NCI-H1417 treated with DMSO at 0.1 percent for 48 hours (cell line): ENCODE results near the gene PTPRB.
A peak's percentile ranks its signal among the peaks of the same experiment; 100 is the strongest.

ENCODE experiments used
- DNase-seq: peaks from one replicate; lab custom pipeline; 2025; lab: John Stamatoyannopoulos, UW

The PTPRB gene

GRCh38 chr12:70592664-70593063 lies 44.6 kb downstream of the PTPRB start:
- DNase-seq, result no peak

GRCh38 chr12:70590549-70591226 lies 46.5 kb downstream of the PTPRB start:
- DNase-seq, result no peak

DNA sequence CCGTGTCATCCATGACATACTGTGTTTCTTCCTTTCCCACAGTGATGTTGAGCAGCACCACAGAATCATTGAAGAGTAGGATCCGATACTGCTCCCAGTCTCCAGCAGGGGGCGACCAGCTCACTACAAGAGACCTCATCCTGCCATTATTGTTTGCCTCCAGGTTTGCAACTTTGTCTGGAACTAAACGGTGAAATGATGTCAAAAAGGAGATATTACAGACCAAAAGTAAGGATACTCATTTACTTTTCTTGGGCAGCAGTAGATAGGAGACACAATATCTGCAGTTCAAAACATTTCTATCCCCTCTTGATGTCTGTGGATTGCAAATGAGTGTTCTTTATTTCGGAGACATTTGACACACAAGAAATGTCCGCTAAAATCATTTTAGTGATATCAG lies 47.2 kb downstream of the PTPRB start:
- peak; percentile 36 for DNase-seq

DNA sequence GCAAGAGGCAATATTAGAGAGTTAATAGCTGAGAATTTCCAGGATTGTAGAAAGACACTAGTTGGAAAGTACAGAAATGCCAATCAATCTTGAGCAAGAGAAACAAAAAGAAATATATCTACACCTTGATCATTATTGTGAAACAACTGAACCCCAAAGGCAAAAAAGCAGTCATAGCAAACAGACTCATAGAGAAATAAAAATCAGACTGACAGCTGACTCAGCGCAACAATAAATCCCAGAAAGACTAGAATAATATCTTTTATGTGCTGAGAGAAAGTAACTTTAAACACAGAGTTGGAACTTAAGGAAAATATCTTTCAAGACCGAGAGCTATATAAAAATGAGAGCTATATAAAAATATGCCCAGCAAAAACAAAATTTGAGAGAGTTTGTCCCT lies 52.9 kb downstream of the PTPRB start:
- DNase-seq, result no peak

GRCh38 chr12:70583251-70583650 lies 54.0 kb downstream of the PTPRB start:
- no peak for DNase-seq

DNA sequence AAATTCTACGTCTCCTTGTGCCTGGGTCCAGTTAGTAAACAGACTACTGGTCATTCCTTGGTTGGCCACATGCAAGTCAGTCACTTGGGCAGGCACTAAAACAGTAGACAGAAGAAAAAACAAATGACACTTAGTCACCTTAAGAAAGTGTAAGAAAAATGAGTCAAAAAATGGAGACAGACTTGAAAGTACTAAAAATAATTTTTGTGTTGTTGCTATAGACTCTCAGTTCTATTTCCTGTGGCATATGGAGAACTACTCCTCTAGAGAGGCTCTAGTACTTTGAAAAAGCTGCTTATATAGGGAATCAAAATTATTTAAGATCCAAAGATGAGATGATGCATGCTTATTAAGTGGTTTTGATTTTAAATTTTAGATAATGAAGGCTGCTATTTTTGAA lies 56.0 kb downstream of the PTPRB start:
- DNase-seq, result no peak

- no peak for DNase-seq
Observed at GRCh38 chr12:70577283-70577634, 60.0 kb downstream of the PTPRB start.

DNA sequence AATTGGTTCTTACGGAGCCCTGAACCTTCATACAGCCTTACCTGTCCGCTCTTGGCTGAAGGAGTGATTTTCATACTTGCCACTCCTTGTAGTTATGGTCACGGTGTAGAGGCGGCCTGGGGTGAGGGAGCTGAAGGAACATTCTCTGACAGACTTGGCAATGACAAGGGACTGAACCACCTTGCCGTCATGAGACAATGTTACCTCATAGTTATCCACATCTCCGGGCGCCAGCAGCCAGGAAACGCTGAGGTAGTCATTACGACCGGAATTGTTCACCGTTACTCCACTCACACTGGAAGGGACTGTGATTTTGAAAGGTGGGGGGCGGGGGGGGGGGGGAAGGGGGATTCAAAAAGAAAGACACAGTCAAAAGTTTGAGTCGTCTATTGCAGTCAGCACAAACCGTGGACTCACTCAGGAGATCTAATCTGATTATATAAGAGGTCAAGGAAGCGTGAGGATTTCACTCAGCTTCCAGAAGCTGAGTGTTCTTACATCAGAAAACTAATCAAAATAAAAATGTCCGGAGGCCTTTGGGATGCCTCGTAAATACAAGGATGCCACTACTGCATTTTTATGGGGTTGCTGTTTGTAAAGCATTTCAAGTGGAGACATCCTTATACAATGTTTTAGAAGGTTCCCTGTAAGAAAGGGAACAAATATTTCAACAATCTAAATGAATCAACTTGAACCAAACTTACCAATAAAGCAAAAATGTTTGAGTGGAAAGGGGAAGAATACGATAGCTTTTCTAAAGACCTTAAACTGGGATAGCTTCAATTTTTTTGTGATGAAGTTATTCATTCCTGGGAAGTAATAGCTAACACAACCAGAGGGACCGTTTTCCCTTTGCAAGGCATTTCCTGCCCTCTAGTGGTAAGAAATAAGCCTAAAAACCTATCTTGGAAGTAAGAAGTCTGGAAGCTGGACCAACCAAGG lies 60.6 kb downstream of the PTPRB start:
- DNase-seq, result peak; percentile 33

DNA sequence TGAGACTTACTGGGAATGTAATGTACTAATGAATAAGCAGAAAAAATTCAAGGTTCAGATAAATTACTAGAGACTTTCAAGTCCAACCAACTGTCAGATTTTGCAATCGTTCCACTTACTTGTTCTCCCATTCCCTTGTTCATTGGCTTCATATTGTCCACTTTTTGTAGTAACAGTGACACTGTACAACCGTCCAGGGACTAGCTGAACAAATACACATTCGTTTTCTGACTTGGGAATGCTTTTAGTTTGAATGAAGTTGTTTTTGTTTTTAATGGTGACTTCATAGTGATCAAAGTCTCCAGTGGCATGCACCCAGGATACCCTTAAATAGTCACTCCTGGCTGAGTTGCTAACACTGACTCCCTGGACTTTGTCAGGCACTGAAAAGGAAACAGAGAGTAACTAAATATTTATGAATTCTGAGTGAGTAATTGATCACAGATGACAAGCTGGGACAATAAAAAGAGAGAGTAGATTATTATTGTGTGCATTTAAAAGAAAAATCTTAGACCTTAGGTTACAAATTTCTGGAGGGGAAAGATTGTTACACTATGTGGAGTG lies 65.4 kb downstream of the PTPRB start:
- no peak for DNase-seq

- no peak for DNase-seq
Observed at GRCh38 chr12:70571029-70571428, 66.2 kb downstream of the PTPRB start.

- DNase-seq, result no peak
Observed at GRCh38 chr12:70561550-70561949, 75.7 kb downstream of the PTPRB start.

DNA sequence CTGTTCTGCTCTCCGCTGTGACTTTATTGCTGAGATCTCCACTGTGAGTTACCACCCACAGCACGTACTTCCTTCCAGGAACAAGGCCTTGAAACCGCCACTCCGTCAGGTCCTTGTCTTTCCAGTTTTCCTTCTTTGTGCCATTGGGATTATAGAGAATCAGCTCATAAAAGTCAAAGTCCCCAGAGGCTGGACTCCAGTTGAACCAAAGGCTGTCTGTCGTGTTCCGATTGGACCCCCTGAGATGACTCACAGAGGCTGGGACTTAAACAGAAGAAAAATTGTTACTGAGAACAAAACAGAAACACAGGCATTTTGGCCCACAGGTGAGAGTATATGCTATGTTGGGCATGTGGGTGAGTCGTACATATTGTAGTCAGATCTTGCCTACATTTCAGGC lies 76.6 kb downstream of the PTPRB start:
- no peak for DNase-seq

DNA sequence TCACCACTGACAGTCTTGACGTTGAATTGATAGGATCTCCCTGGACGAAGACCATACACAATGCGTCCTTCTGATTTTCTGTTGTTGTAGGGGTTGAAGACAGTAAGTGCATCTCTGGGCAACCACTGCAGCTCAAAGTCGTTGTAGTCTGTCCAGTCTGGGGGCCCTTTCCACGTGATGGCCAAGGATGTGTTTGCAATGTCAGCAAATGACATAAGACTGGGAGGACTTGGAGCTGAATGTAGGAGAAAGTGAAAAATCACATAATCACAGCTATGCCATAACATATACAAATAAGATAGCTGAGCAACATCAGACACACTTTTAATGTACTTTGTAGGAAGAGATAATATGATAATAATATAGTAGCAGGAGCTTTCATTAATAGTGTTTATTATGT lies 77.8 kb downstream of the PTPRB start:
- DNase-seq, result no peak

- no peak for DNase-seq
Observed at GRCh38 chr12:70557583-70558191, 79.5 kb downstream of the PTPRB start.

GRCh38 chr12:70556179-70556869 lies 80.9 kb downstream of the PTPRB start:
- no peak for DNase-seq

GRCh38 chr12:70555081-70555480 lies 82.1 kb downstream of the PTPRB start:
- no peak for DNase-seq

GRCh38 chr12:70553391-70553859 lies 83.8 kb downstream of the PTPRB start:
- no peak for DNase-seq

GRCh38 chr12:70551731-70552130 lies 85.5 kb downstream of the PTPRB start:
- no peak for DNase-seq

DNA sequence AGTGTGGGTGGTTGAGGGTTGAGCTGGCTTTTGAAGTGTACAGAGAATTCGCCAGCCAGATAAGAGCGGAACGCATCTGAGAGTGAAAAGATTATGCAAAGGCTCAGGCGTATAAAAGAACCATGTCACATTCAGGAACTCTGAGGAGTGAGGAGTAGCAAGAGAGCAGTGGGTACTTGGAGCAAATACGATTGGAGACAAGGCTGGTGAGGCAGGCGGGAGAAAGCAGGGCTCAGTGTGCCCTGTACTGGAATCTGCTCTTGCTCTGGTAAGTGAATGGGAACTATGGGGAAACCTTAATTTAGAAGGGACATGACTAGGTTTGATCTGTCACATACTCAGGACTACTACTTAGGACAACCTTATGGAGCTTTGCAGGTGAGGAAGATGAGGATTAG lies 87.0 kb downstream of the PTPRB start:
- DNase-seq, result no peak

DNA sequence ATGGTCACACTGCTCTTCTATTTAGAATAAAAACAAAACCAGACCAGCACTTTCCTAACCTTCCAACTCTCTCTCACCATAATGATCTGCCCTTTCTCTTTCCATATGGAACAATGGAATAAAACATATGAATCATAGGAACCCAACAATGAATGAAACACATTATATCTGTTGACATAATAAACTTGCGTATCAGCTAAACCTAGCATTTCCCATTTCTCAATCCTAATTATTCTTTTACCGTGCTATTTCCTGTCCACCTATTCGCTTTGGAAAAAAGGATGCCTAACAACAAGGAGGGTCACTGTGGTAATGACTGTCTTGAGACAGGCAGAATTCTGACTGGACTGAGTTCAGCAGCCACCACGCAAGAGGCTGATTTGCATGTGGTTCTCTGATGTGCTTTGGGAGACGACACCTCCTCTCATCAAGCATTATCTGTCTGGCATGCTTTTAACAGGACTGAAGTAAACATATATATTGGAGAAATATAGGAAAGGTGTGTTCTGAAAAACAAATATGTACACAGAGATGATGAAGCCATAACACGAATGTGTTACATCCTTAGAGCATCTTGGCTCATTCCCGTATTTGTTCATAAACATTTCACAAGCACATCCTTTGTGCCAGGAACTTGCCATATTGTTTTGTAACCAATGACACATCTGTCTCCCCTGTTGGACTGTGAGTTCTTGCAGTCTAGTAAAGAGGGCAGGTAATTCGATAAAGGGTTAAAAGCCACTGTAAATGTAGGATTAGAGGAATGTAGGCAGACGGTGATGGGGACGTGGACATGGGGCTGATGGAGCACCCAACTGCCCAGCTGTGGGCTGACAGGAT lies 87.7 kb downstream of the PTPRB start:
- no peak for DNase-seq

DNA sequence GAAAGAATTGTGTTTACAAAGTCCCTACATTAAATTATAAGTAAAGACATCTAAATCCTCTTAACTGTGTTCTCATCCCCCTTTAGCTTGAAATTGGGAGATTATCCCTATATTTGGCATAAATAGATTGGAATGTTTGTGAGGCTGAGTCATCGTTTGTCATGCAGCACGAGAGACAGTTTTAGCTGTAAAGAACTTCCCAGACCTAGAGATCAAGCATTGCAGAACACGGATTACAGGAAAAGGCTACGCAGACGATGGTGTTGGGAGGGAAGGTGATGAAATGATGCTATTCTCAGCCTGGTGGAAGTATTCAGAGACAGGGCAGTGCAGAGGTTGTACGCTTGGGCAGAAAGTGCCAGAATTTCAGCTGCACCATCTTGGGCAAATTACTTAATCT lies 93.8 kb downstream of the PTPRB start:
- no peak for DNase-seq
